ENCODE data around the gene PLCB2.

DNA sequence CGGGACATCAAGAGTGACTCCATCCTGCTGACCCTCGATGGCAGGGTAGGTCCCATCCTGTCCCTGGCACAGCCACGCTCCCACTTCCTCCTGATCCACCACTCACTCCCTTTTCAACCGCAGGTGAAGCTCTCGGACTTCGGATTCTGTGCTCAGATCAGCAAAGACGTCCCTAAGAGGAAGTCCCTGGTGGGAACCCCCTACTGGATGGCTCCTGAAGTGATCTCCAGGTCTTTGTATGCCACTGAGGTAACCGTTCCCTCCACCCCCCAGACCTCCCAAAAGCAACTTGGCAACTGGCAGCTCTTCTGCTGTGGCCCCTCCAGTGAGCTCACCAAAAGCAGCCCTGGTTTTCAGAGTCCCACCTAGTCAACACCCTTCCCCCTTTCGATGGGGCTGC, 34.3 kb downstream of the PLCB2 start:
- TF ChIP-seq, protein P1, sequence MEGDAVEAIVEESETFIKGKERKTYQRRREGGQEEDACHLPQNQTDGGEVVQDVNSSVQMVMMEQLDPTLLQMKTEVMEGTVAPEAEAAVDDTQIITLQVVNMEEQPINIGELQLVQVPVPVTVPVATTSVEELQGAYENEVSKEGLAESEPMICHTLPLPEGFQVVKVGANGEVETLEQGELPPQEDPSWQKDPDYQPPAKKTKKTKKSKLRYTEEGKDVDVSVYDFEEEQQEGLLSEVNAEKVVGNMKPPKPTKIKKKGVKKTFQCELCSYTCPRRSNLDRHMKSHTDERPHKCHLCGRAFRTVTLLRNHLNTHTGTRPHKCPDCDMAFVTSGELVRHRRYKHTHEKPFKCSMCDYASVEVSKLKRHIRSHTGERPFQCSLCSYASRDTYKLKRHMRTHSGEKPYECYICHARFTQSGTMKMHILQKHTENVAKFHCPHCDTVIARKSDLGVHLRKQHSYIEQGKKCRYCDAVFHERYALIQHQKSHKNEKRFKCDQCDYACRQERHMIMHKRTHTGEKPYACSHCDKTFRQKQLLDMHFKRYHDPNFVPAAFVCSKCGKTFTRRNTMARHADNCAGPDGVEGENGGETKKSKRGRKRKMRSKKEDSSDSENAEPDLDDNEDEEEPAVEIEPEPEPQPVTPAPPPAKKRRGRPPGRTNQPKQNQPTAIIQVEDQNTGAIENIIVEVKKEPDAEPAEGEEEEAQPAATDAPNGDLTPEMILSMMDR (IDR thresholded peaks at IDR 0.05), result no peak
- TF ChIP-seq TCF7L2 (IDR thresholded peaks at IDR 0.05; ENCODE audit: low read depth, low read length) (no peak), POLR2AphosphoS5 (IDR thresholded peaks at IDR 0.05; ENCODE audit: low read depth, low read length) (no peak)

Measured in Panc1 (cell line).